HFFc6 (cell line): ENCODE data around the gene HIVEP2. TPM values are rescaled to one million over a fixed set of nuclear protein-coding genes. Genes with fewer than 3 reads are reported as not detected.

Source experiments
- DNase-seq: peaks from one replicate; pipeline ENCODE4 v3.0.0-alpha.2; 2018
- H3K27ac Mint-ChIP-seq: 2 replicates; pipeline ENCODE4 v1.8.0; 2020; ENCODE audit warnings: mild to moderate bottlenecking, mixed read lengths
- H3K27me3 Mint-ChIP-seq: 2 replicates; pipeline ENCODE4 v1.8.0; 2021; ENCODE audit warnings: mild to moderate bottlenecking, moderate library complexity, mixed read lengths; ENCODE audit not compliant: insufficient read depth
- H3K36me3 Mint-ChIP-seq: 2 replicates; pipeline ENCODE4 v1.8.0; 2021; ENCODE audit warnings: low read depth, mixed read lengths
- H3K4me1 Mint-ChIP-seq: 2 replicates; pipeline ENCODE4 v1.8.0; 2020; ENCODE audit warnings: low read depth, mixed read lengths
- H3K4me3 Mint-ChIP-seq: 2 replicates; pipeline ENCODE4 v1.8.0; 2020; ENCODE audit warnings: mild to moderate bottlenecking, moderate library complexity, mixed read lengths
- H3K9me3 Mint-ChIP-seq: 2 replicates; pipeline ENCODE4 v1.8.0; 2020; ENCODE audit warnings: mild to moderate bottlenecking, mixed read lengths
- total RNA-seq, 6 experiments: library from RNA; stranded (reverse); fragmentation: NEBNext Ultra II Directional; extraction: Animal tissue kit (Norgen Biotek cat#: 25700); gene quantifications; 2 replicates in 1 of 6; 3 replicates in 5 of 6; pipeline ENCODE4 v1.2.3, GENCODE V29; 2021
- TF ChIP-seq, protein P1 (sequence below): fragments of 200-600 bp; sonication (generic); IDR thresholded peaks from 2 replicates; pipeline ENCODE4 v1.5.0; 2021; ENCODE audit warnings: antibody characterized with exemption, mild to moderate bottlenecking

The HIVEP2 gene
- total RNA-seq, 6 experiments from 2014 or later: 14.0 to 19.5 (median 17.1) TPM

DNA sequence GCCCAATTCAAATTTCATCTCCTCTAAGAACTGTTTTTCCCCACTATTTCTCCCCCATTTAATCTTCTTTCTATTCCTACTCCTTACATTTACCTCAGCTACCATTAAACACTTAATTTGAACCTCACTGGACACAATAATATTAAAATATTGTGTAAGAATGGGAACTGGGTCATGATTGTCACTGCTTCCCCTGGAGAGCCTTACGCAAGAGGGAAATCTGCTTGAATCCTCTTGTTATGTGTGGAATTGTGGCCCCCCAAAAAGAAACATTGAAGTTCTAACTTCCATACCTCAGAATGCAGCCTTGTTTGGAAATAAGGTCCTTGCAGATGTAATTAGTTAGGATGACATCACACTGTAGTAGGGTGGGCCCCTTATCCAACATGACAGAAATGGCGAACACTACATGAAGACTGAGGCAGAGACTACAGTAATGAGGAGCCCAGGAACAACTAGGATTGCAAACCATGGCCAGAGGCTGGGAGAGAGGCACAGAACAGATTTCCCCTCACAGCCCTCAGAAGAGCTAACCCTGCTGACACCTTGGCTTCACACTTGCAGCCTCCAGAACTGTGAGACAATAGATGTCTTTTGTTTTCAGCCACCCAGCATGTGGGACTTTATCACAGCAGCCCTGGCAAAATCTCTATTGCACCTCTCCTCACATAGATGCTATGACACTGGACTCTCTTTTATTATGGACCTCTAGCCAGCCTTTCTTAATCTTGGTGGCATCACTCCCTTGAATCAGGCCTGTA lies 29.9 kb downstream of the HIVEP2 start:
- Mint-ChIP-seq H3K4me1 (peaks cover 45% of the 10 kb centered on the region), H3K36me3 (peaks cover 20% of the 10 kb centered on the region), H3K9me3 (no peaks in the 10 kb centered on the region), H3K27ac (no peak overlapping the region), H3K4me3 (no peak overlapping the region), H3K27me3 (no peaks in the 10 kb centered on the region)
- no peak for DNase-seq
- TF ChIP-seq, protein P1, sequence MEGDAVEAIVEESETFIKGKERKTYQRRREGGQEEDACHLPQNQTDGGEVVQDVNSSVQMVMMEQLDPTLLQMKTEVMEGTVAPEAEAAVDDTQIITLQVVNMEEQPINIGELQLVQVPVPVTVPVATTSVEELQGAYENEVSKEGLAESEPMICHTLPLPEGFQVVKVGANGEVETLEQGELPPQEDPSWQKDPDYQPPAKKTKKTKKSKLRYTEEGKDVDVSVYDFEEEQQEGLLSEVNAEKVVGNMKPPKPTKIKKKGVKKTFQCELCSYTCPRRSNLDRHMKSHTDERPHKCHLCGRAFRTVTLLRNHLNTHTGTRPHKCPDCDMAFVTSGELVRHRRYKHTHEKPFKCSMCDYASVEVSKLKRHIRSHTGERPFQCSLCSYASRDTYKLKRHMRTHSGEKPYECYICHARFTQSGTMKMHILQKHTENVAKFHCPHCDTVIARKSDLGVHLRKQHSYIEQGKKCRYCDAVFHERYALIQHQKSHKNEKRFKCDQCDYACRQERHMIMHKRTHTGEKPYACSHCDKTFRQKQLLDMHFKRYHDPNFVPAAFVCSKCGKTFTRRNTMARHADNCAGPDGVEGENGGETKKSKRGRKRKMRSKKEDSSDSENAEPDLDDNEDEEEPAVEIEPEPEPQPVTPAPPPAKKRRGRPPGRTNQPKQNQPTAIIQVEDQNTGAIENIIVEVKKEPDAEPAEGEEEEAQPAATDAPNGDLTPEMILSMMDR: no peak

GRCh38 chr6:142914369-142914768 lies 30.6 kb downstream of the HIVEP2 start:
- H3K4me3 Mint-ChIP-seq: no peak overlapping the region
- H3K36me3 Mint-ChIP-seq: peaks cover 27% of the 10 kb centered on the region
- H3K27ac Mint-ChIP-seq: no peak overlapping the region
- no peaks in the 10 kb centered on the region for H3K9me3 Mint-ChIP-seq
- TF ChIP-seq, protein P1: no peak
- DNase-seq: no peak
- peaks cover 49% of the 10 kb centered on the region for H3K4me1 Mint-ChIP-seq
- H3K27me3 Mint-ChIP-seq: no peaks in the 10 kb centered on the region

- TF ChIP-seq, protein P1: no peak
- H3K4me3 Mint-ChIP-seq: no peak overlapping the region
- H3K27me3 Mint-ChIP-seq: no peaks in the 10 kb centered on the region
- DNase-seq: no peak
- H3K27ac Mint-ChIP-seq: no peak overlapping the region
- peaks cover 43% of the 10 kb centered on the region for H3K4me1 Mint-ChIP-seq
- no peaks in the 10 kb centered on the region for H3K9me3 Mint-ChIP-seq
- H3K36me3 Mint-ChIP-seq: peaks cover 29% of the 10 kb centered on the region
These were observed 31.4 kb downstream of the HIVEP2 start for GRCh38 chr6:142913511-142914047.

- Mint-ChIP-seq H3K27ac (no peak overlapping the region), H3K4me3 (no peak overlapping the region), H3K36me3 (peaks cover 32% of the 10 kb centered on the region), H3K9me3 (no peaks in the 10 kb centered on the region), H3K27me3 (no peaks in the 10 kb centered on the region), H3K4me1 (peaks cover 42% of the 10 kb centered on the region)
- no peak for DNase-seq
- TF ChIP-seq, protein P1: no peak
These were observed 31.9 kb downstream of the HIVEP2 start for GRCh38 chr6:142913036-142913510.

DNA sequence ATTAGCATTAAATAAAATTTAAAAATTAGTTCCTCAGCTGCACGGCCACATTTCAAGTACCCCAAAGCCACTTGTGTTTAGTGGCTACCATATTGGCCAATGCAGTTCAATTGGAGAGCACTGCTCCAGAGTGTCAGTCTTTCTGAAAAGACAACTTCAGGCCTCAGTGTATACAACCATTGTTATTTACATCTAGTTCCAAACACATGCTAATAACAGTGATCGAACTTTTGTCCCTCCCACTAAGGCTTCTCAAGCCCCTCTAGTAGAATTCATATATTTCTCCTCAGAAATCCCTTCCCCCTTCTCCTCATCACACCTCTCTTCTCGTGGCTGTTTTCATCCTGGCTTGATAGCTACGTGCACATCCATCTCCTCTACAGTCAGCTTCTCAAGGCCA lies 32.9 kb downstream of the HIVEP2 start:
- Mint-ChIP-seq H3K4me1 (peaks cover 52% of the 10 kb centered on the region), H3K4me3 (no peak overlapping the region), H3K27me3 (no peaks in the 10 kb centered on the region), H3K27ac (no peak overlapping the region; the same call in 1 of the 2 replicates), H3K9me3 (no peaks in the 10 kb centered on the region), H3K36me3 (peaks cover 37% of the 10 kb centered on the region)
- TF ChIP-seq, protein P1: no peak
- no peak for DNase-seq
